HG03571 (cell line): ENCODE data around the gene PCDHGA11.
A peak's percentile ranks its signal among the peaks of the same experiment; 100 is the strongest.
"Not testable (repeated sequence)": the region's sequence is repeated elsewhere in the genome, so short reads cannot be mapped to it uniquely, and the experiment has no call there.

ENCODE experiments used
- ATAC-seq: cut with Tn5 transposase; IDR thresholded peaks from one replicate; pipeline ENCODE4 v1.9.1; 2021; ENCODE audit not compliant: unreplicated experiment

Gene PCDHGA11

GRCh38 chr5:141420855-141421488 is at the start of gene PCDHGA11:
Gene PCDHGA11, plus strand, starts transcription at chr5:141421051. Its CDS starts 177 bp downstream, at chr5:141421228.
- no peak for ATAC-seq

GRCh38 chr5:141371572-141372475 is 49.0 kb upstream of the PCDHGA11 start:
- ATAC-seq: no peak

- ATAC-seq: no peak
Observed at GRCh38 chr5:141373673-141374317, 47.1 kb upstream of the PCDHGA11 start, which contains the start of gene PCDHGA6. Gene PCDHGA6, plus strand, starts transcription at chr5:141373891. Its CDS starts 193 bp downstream, at chr5:141374084.

GRCh38 chr5:141374627-141375026 is 46.2 kb upstream of the PCDHGA11 start:
- no peak for ATAC-seq

GRCh38 chr5:141375444-141376155 is 45.3 kb upstream of the PCDHGA11 start:
- ATAC-seq: not testable (repeated sequence)

- no peak for ATAC-seq
Observed at GRCh38 chr5:141382469-141383294, 38.2 kb upstream of the PCDHGA11 start, which contains the start of gene PCDHGA7. Gene PCDHGA7, plus strand, starts transcription at chr5:141382742. Its CDS starts 158 bp downstream, at chr5:141382900.

- no peak for ATAC-seq
Observed at GRCh38 chr5:141383345-141383744, 37.5 kb upstream of the PCDHGA11 start.

GRCh38 chr5:141384471-141385267 is 36.2 kb upstream of the PCDHGA11 start:
- ATAC-seq: no peak

GRCh38 chr5:141387557-141388311 is 33.1 kb upstream of the PCDHGA11 start, which contains the start of gene PCDHGB4:
Gene PCDHGB4, plus strand, starts transcription at chr5:141387698. Its CDS starts 187 bp downstream, at chr5:141387885.
- ATAC-seq: not testable (repeated sequence)

GRCh38 chr5:141388661-141389060 is 32.2 kb upstream of the PCDHGA11 start:
- no peak for ATAC-seq

GRCh38 chr5:141389153-141390042 is 31.5 kb upstream of the PCDHGA11 start:
- ATAC-seq: no peak

GRCh38 chr5:141392429-141393198 is 28.2 kb upstream of the PCDHGA11 start, which contains the start of gene PCDHGA8:
Gene PCDHGA8, plus strand, starts transcription at chr5:141392633. Its CDS starts 181 bp downstream, at chr5:141392814.
- no peak for ATAC-seq

GRCh38 chr5:141393267-141393666 is 27.6 kb upstream of the PCDHGA11 start:
- ATAC-seq: no peak

GRCh38 chr5:141394401-141395187 is 26.3 kb upstream of the PCDHGA11 start:
- not testable (repeated sequence) for ATAC-seq

GRCh38 chr5:141397756-141398551 is 22.9 kb upstream of the PCDHGA11 start, which contains the start of gene PCDHGB5:
Gene PCDHGB5, plus strand, starts transcription at chr5:141397947. Its CDS starts 181 bp downstream, at chr5:141398128.
- ATAC-seq: peak; percentile 88
